GM12874 (cell line): ENCODE results near the gene SHANK1.

Source experiments
- TF ChIP-seq, protein P1 (sequence below): IDR thresholded peaks from 2 replicates; pipeline ENCODE4 v1.5.1; 2011; ENCODE audit warnings: low read depth, mild to moderate bottlenecking, control low read depth, low read length, moderate library complexity; ENCODE audit not compliant: insufficient read depth

The SHANK1 gene

DNA sequence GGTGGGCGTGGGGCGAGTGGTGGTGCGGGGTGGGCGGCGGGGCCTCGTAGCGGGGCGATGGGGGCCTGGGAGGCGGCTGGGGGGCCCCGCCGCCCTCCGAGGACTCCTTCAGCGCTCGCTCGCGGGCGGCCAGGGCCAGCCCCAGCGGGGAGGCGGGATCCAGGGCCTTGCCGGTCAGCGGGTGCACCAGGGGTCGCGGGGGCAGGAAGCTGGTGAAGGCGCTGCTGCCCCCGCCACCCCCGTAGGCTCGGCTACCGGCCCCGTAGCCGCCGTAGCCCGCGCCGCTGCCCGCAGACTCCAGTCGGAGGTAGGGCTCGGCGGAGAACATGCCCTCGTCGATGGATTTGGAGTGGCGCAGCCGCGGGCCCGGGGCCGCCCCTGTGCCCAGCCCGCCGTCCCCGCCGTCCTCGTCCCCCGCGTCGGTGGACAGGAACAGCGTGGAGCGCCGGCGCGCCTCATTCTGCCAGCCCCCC, 51.8 kb downstream of the SHANK1 start:
- TF ChIP-seq, protein P1, sequence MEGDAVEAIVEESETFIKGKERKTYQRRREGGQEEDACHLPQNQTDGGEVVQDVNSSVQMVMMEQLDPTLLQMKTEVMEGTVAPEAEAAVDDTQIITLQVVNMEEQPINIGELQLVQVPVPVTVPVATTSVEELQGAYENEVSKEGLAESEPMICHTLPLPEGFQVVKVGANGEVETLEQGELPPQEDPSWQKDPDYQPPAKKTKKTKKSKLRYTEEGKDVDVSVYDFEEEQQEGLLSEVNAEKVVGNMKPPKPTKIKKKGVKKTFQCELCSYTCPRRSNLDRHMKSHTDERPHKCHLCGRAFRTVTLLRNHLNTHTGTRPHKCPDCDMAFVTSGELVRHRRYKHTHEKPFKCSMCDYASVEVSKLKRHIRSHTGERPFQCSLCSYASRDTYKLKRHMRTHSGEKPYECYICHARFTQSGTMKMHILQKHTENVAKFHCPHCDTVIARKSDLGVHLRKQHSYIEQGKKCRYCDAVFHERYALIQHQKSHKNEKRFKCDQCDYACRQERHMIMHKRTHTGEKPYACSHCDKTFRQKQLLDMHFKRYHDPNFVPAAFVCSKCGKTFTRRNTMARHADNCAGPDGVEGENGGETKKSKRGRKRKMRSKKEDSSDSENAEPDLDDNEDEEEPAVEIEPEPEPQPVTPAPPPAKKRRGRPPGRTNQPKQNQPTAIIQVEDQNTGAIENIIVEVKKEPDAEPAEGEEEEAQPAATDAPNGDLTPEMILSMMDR: no peak

DNA sequence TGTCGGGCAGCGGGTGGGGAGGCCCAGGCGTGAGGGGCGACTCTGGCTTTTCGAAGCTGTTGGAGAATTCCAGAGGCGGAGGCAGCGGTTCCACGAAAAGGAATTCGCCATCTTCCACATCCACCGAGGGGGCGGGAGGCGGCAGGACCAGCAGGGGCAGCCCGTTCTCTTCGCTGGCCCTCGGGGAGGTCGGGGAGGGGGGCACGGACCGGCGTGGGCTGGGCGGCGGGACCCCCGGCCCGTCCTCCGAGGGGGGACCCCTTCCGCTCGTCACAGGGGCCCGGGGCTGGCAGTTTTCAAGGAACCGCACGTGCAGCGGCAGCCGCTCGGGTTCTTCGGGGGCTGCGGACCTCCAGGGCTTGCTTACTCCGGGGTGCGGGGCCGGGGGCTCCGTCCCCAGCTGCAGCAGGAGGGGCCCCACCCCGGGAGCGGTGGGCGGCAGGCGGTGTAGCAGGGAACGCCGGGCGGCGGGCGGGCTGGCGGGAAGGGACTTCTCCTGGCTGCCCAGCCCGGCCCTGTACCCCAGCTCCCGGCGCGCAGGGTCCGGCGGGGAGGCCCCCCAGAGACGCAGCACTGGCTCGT, 52.3 kb downstream of the SHANK1 start:
- TF ChIP-seq, protein P1: no peak

DNA sequence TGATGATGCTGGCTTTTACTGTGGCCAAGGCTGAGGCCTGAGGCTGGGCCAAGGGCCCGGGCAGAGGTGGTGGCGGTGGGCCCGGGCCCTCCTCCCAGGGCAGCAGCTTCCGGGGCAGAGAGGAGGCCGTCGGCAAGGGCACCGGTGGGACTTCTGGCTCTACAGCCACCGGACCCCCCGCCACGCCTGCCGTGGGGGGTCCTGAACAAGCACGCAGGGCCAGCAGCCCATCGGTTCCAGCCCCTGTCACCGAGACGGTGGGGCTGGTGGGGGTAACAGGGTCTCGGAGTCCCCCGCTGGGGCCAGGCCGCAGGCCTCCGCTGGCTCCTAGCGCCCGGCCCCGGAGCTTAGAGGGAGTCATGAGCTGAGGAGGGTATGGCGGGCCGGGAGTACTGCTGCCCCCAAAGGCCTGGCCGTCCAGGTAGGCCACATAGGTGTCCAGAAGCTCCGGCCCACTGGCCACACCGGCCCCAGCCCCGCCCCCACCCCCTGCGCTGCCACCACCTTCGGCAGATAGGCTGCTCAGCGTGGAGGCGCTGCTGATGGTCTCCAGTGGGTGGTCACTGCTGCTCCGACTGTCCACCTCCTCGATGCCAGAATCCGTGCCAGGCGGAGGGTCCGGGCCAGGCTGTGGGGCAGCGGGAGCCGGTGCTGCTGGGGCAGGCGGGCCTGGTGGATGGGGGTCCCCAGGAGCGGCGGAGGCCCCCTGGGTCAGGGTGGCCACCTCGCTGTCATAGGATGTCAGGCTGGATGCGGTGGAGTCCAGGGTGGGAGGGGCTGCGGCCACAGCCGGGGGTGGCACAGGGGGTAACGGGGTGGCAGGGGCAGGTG, 53.0 kb downstream of the SHANK1 start:
- TF ChIP-seq, protein P1: no peak

DNA sequence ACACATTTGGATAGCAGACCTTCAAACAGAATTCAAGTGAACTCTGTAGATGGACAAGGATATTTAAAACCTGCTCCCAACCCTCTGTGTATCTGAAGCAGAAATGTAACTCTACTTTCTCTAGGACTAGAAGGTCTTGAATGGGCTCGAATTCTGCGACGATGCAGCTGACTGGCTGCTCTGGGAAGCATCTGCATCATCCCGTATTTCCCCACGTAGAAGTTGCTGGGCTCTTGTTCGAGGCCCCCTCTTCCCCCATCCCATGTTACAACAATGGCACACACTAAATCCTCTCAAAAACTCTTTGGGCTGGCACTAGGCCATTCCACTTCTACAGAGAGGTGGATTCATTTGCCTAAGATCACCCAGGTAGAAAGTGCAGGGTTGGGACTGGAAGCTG, 55.4 kb downstream of the SHANK1 start:
- TF ChIP-seq, protein P1: no peak

DNA sequence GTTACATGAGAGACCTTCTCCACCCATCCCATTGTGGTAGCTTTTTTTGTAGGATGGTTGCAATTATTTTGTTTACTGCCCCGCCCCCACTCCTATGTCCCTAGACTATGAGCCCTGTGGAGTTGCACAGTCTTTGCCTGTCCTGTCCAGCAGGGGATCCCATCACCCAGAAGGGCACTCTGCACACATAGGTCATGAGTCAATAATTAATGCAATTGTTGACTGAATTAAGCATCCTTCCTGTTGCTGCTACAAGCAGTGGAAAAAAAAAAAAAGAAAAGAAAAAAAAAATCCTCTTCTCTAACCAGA, 56.2 kb downstream of the SHANK1 start:
- TF ChIP-seq, protein P1: no peak

DNA sequence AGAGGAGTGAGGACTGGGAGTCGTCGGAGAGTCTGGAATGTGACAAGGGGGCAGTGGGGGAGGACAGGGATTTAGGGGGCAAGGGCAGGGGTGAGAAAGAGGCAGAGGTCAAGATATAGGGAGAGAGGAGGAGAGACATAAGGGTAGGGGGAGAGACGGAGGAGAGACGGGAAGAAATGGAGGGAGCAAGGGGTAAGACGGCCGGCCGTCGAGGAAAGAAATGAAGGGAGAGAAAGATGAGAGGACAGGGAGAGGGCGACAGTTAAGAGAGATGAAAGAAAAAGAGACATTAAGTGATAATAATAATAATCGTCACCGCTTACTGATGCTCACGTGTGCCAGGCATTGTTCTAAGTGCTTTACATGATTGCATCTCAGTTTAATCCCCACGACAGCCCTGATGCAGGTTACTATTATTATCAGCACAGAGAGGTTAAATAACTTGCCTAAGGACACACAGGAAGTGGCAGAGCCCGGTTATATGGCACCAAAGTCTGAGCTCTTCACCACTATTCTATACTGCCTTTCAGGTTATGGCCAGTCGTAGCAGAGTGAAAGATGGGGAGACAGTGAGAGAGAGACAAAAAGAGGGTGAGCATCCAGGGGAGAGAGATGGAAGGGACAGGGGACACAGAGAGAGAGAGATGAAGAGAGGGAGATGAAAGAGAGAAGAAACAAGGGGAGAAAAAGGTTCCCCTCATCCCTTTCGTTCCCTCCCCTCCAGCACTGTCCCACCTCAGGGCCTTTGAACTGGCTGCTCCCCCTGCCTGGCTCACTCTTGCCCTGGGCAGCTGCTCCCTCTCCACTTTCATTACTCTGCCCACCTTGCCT, 56.7 kb downstream of the SHANK1 start:
- TF ChIP-seq, protein P1: no peak
